22Rv1 (cell line): Measurements from ENCODE around the gene DNTT.

Experiments
- H3K27ac ChIP-seq: fragments of 450-650 bp; 2 replicates; pipeline ENCODE4 v1.5.1; 2017
- ZFX ChIP-seq: fragments of 450-650 bp; IDR thresholded peaks from 2 replicates; pipeline ENCODE4 v1.6.1; 2017; ENCODE audit warnings: antibody characterized with exemption, borderline replicate concordance
- TF ChIP-seq, protein P1 (sequence below): fragments of 450-650 bp; IDR thresholded peaks from 2 replicates; pipeline ENCODE4 v1.5.1; 2017; ENCODE audit warnings: mild to moderate bottlenecking

The DNTT gene

DNA sequence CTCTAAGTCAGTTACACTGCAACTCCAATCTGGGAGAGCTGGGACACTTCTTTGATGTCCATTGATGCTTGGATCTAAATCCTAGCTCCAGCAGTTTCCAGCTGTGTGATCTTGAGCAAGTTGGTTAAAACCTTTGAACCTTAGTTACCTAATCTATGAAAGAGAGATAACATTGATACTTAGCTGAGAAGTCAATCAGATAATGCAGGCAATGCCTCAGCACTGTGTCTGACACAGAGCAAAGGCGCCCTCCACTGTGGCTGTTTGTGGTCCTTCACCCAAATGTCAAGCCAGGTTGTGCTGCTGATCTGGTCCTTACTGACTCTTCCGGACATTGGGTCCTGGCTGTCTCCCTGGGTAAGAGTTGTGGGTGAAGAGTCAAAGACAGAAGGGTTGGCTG lies 20.2 kb downstream of the DNTT start:
- no peak for TF ChIP-seq ZFX
- TF ChIP-seq, protein P1, sequence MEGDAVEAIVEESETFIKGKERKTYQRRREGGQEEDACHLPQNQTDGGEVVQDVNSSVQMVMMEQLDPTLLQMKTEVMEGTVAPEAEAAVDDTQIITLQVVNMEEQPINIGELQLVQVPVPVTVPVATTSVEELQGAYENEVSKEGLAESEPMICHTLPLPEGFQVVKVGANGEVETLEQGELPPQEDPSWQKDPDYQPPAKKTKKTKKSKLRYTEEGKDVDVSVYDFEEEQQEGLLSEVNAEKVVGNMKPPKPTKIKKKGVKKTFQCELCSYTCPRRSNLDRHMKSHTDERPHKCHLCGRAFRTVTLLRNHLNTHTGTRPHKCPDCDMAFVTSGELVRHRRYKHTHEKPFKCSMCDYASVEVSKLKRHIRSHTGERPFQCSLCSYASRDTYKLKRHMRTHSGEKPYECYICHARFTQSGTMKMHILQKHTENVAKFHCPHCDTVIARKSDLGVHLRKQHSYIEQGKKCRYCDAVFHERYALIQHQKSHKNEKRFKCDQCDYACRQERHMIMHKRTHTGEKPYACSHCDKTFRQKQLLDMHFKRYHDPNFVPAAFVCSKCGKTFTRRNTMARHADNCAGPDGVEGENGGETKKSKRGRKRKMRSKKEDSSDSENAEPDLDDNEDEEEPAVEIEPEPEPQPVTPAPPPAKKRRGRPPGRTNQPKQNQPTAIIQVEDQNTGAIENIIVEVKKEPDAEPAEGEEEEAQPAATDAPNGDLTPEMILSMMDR: no peak
- H3K27ac ChIP-seq: no peak overlapping the region

DNA sequence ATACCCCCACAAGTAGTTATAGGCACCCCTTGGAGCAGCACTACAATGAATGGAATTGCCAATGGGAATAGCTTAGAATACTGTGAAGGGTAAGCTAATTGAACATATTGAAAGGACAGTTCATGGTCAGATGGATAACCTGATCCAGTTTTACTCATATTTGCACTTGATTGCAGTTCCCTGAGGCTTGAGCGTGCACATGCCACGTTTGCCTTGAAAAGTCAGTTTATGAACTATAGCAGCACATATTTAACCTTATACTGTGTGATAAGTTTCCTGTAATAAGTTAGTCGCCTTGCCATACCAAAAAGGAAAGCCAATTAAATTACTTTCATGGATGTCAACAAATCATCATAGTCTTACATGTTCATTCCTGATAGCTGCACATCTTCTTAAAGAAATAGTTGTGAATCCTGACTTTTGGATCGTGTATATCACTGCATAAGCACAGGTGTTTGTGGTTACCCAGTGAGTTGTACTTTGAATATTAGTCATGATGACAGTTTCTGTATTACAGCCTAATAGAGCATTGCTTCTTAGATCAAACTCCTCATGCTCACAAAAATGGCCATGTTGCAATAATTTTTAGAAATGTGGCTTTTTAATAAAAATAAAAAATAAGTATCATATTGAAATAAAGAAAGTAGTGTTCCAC lies 21.6 kb downstream of the DNTT start:
- TF ChIP-seq, protein P1: no peak
- TF ChIP-seq ZFX: no peak
- H3K27ac ChIP-seq: no peak overlapping the region

GRCh38 chr10:96327462-96327861 lies 23.2 kb downstream of the DNTT start:
- no peak overlapping the region for H3K27ac ChIP-seq
- TF ChIP-seq ZFX: no peak
- TF ChIP-seq, protein P1: no peak

DNA sequence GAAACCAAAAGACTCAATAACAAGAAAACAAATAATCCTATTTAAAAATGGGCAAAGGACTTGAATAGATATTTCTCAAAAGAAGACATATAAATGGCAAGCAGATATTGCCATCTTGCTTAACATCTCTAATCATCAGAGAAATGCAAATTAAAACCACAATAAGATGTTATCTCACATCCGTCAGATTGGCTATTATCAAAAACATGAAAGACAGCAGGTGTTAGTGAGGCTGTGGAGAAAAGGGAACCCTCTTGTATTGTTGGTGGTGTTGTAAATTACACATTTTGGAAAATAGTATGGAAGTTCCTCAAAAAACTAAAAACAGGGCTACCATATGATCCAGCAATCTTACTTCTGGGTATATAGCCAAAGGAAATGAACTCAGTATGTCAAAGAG lies 28.9 kb downstream of the DNTT start:
- TF ChIP-seq, protein P1: no peak
- no peak overlapping the region for H3K27ac ChIP-seq

DNA sequence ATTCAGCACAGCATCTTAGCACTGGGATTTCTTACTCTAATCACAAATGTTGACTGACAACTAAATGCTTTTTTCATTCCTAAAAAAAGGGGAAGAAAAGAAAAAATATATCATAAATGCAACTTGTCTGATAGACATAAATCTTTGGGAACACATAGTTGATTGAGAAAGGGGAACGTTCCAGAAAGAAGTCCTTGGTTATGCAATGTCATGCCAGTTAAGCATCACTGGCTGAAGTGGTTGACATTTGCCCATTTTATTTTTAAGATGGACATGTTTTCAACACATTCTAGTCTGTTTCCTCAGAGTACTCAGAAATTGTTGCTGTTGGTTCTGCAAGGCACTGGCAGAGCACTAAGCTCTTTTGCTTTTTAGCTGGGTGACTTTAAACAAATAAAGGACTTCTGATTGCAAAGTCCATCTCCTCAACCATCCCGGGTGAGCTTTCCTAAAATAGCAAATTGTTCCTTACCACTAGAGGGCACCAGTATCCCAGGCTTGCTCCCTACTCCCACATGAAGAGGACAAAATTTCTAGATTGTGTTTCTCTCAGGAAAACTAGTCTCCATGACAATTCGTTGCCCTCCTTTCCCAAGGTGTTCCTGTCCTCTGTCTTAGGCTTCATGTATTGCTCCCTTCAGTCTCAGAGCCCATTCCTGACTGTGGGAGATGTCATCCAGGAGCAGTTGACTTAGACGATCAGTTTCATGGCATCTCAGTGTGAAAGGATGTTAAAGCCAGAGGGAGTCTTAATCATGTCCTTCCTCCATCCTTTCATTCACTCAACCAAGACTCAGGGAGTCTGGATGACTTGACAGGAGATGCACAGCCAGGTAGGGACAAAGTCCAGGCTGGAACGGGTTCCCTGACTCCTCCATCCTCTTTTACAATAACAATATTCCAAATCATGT lies 30.6 kb downstream of the DNTT start:
- H3K27ac ChIP-seq: no peak overlapping the region
- TF ChIP-seq ZFX: no peak
- TF ChIP-seq, protein P1: peak; percentile 95

DNA sequence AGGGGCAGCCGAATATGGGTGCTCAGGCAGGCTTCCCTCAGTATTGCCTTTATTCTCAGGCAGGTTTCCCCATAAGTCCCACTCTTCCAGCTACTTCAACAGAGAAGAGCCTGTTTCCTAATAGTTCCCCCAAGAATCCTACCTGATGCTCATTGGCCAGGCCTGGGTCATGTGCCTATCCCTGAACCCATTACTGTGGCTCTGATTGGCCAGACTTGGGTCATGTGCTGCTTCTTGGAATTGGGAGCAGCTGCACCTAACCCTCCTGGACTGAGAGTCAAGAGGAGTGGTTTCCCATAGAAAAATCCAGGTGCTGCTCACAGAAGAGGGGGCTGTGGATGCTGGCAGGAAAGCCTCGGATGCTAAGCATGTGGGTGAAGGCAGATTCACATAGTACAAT lies 32.9 kb downstream of the DNTT start:
- no peak for TF ChIP-seq ZFX
- TF ChIP-seq, protein P1: no peak
- no peak overlapping the region for H3K27ac ChIP-seq
